ENCODE results near the gene ZNF227.

The ZNF227 gene

GRCh38 chr19:44260695-44261446 lies 48.5 kb downstream of the ZNF227 start:
- H3K9me3 Mint-ChIP-seq (ENCODE audit: low read depth), result peaks cover 48% of the 10 kb centered on the region
- H3K4me3 Mint-ChIP-seq, result peak overlapping the region; percentile 64
- no peaks in the 10 kb centered on the region for H3K27me3 Mint-ChIP-seq
- H3K27ac Mint-ChIP-seq, result no peak overlapping the region
- peaks cover 4% of the 10 kb centered on the region for H3K4me1 Mint-ChIP-seq (ENCODE audit: low read depth)
- H3K36me3 Mint-ChIP-seq, result peaks cover 46% of the 10 kb centered on the region

GRCh38 chr19:44277331-44277730 lies 65.0 kb downstream of the ZNF227 start:
- Mint-ChIP-seq H3K27ac (no peak overlapping the region), H3K4me3 (no peak overlapping the region), H3K27me3 (no peaks in the 10 kb centered on the region), H3K9me3 (ENCODE audit: low read depth) (peaks cover 43% of the 10 kb centered on the region), H3K36me3 (peaks cover 61% of the 10 kb centered on the region), H3K4me1 (ENCODE audit: low read depth) (no peaks in the 10 kb centered on the region)

- no peak overlapping the region for H3K27ac Mint-ChIP-seq
Measured at GRCh38 chr19:44278181-44278690, 65.9 kb downstream of the ZNF227 start.

DNA sequence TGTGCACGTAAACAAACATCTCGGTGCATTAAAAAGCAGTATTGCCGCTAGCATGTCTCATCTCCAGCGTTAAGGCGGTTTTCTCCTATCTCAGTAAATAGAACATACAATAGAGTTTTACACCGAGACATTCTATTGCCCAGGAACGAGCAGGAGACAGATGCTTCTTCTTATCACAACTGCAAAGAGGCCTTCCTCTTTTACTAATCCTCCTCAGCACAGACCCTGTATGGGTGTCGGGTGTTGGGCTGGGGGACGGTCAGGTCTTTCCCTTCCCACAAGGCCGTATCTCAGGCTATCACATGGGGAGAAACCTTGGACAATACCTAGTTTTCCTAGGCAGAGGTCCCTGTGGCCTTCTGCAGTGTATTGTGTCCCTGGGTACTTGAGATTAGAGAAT lies 68.6 kb downstream of the ZNF227 start:
- H3K27ac Mint-ChIP-seq, result no peak overlapping the region
- peaks cover 50% of the 10 kb centered on the region for H3K36me3 Mint-ChIP-seq
- H3K9me3 Mint-ChIP-seq (ENCODE audit: low read depth), result peaks cover 34% of the 10 kb centered on the region
- H3K4me1 Mint-ChIP-seq (ENCODE audit: low read depth), result no peaks in the 10 kb centered on the region
- no peaks in the 10 kb centered on the region for H3K27me3 Mint-ChIP-seq
- H3K4me3 Mint-ChIP-seq, result no peak overlapping the region

More at GRCh38 chr19:44278181-44278690, 65.9 kb downstream of the ZNF227 start:
- Mint-ChIP-seq H3K27me3 (no peaks in the 10 kb centered on the region), H3K36me3 (peaks cover 59% of the 10 kb centered on the region), H3K9me3 (ENCODE audit: low read depth) (peaks cover 40% of the 10 kb centered on the region), H3K4me3 (no peak overlapping the region), H3K4me1 (ENCODE audit: low read depth) (no peaks in the 10 kb centered on the region)

DNA sequence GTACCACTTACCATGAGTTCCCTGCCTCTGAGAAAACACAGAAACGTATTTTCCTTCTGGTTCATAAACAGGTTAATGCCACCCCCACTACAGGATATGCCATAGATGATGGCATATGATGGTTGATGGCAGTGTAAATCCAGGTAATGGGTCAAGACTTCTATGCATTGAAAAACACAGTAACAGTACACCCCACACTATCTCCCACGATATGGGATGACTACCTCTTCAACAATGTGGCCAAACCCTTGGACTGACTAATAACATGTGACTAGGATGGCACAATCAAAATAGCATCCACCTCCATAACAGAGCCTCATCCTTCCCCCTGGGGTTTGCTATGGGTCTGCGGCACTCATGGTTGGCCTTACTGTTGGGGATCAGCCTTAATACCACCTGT lies 70.5 kb downstream of the ZNF227 start:
- Mint-ChIP-seq H3K9me3 (ENCODE audit: low read depth) (peaks cover 38% of the 10 kb centered on the region), H3K36me3 (peaks cover 54% of the 10 kb centered on the region)

DNA sequence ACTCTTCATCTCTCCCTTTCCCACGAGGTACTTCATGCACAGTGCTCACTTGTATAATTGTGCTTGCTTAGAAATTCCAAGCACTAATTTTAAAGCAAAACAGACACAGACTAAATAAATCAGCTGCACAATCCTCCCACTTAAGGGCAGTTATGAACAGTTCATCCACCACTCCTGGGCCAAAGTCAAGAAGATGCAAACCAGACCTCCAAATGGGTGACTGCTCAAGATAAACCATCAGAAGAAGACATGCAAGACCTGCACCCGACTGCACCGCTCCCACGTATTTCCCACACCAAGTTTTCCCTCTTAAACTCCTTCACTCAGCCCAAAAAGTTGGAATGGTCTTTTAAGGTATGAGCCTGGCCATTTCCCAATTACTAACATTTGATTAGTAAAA lies 72.6 kb downstream of the ZNF227 start:
- Mint-ChIP-seq H3K36me3 (peaks cover 59% of the 10 kb centered on the region), H3K9me3 (ENCODE audit: low read depth) (peaks cover 42% of the 10 kb centered on the region), H3K4me3 (no peak overlapping the region), H3K27me3 (no peaks in the 10 kb centered on the region), H3K4me1 (ENCODE audit: low read depth) (no peaks in the 10 kb centered on the region), H3K27ac (no peak overlapping the region)

More for the DNA sequence above, 70.5 kb downstream of the ZNF227 start:
- Mint-ChIP-seq H3K27me3 (no peaks in the 10 kb centered on the region), H3K4me3 (no peak overlapping the region), H3K4me1 (ENCODE audit: low read depth) (no peaks in the 10 kb centered on the region), H3K27ac (no peak overlapping the region)
